K562 (cell line): ENCODE measurements around the gene CRABP2. TPM values are rescaled to one million over a fixed set of nuclear protein-coding genes. Genes with fewer than 3 reads are reported as not detected.

Experiments used
- ATAC-seq: fragments of 200-7000 bp; cut with Tn5 transposase; 3 replicates; pipeline ENCODE4 v1.9.1; 2020; ENCODE audit warnings: moderate library complexity
- BruUV-seq: library from RNA; stranded (reverse); fragments of 400-500 nt; replicated peaks from 2 replicates; lab custom pipeline; 2021; lab: Mats Ljungman, UMichigan
- CTCF ChIA-PET: fragments of 300-600 bp; formaldehyde crosslinking; extraction: SDS; loops from one replicate; lab custom pipeline; 2021; ENCODE audit warnings: low intra/inter-chr PET ratio; lab: Yijun Ruan, JAX
- POLR2A ChIA-PET: fragments of 300-600, 350-650 bp; sonication (Branson Sonifier 250); formaldehyde crosslinking; extraction: SDS; loops from one replicate; lab custom pipeline; 2021; ENCODE audit warnings: antibody characterized with exemption, inconsistent platforms; lab: Yijun Ruan, JAX
- DNase-seq, 4 experiments: peaks; one replicate each; pipeline versions ENCODE4 v3.0.0 to v3.0.0-alpha.2; 2011 to 2018; ENCODE audit warnings: low spot score in 3 of 4, mixed read lengths in 3 of 4; ENCODE audit errors: extremely low read depth in 1 of 4
- FAIRE-seq: peaks from 2 replicates; lab custom pipeline; 2011; peaks lifted over from hg19 to GRCh38; lab: Jason Lieb, UNC
- H2AFZ ChIP-seq: 2 replicates; pipeline ENCODE4 v1.6.0; 2011; ENCODE audit warnings: low read depth, low read length, control low read depth, inconsistent platforms
- H3K27ac ChIP-seq: fragments of 200-600 bp; 3 replicates; pipeline ENCODE4 v1.8.0; 2011; ENCODE audit warnings: low read depth, mild to moderate bottlenecking, control low read depth, inconsistent platforms, low read length, moderate library complexity, mixed read lengths; ENCODE audit errors: extremely low read depth
- H3K27me3 ChIP-seq, 2 experiments: fragments of 300-600 bp in 1 of 2; 2 replicates in 1 of 2; 3 replicates in 1 of 2; pipeline versions ENCODE4 v1.6.0 to v1.8.0; 2011; ENCODE audit warnings: inconsistent platforms in 2 of 2, low read length in 2 of 2, mild to moderate bottlenecking in 1 of 2, mixed read lengths in 1 of 2, moderate library complexity in 1 of 2; ENCODE audit not compliant: control insufficient read depth in 2 of 2, insufficient read depth in 2 of 2
- H3K36me3 ChIP-seq: fragments of 300-600 bp; 3 replicates; pipeline ENCODE4 v1.8.0; 2011; ENCODE audit warnings: mild to moderate bottlenecking, low read length, inconsistent platforms; ENCODE audit not compliant: control insufficient read depth, insufficient read depth
- H3K4me1 ChIP-seq, 2 experiments: fragments of 200-600 bp in 1 of 2; replicated peaks in 1 of 2; 2 replicates in 1 of 2; 3 replicates in 1 of 2; pipeline versions ENCODE4 v1.5.1 to v1.8.0; 2011; ENCODE audit warnings: inconsistent platforms in 2 of 2, low read length in 2 of 2, mild to moderate bottlenecking in 1 of 2, mixed read lengths in 1 of 2, moderate library complexity in 1 of 2; ENCODE audit not compliant: control insufficient read depth in 2 of 2, insufficient read depth in 2 of 2
- H3K4me2 ChIP-seq: 2 replicates; pipeline ENCODE4 v1.6.1; 2011; ENCODE audit warnings: low read length, control low read depth, inconsistent platforms, mixed read lengths; ENCODE audit not compliant: insufficient read depth
- H3K4me3 ChIP-seq: fragments of 200-600 bp; sonication (generic), shearing (Covaris generic); 2 replicates; pipeline ENCODE4 v1.5.1; 2016; ENCODE audit warnings: control low read depth, inconsistent platforms
- H3K79me2 ChIP-seq: fragments of 200-600 bp; 3 replicates; pipeline ENCODE4 v1.8.0; 2011; ENCODE audit warnings: low read length, inconsistent platforms; ENCODE audit not compliant: control insufficient read depth, insufficient read depth
- H3K9ac ChIP-seq, 2 experiments: 2 replicates each; pipeline versions ENCODE4 v1.6.0 to v1.6.1; 2011; ENCODE audit warnings: low read depth in 2 of 2, low read length in 2 of 2, control low read depth in 1 of 2, inconsistent platforms in 1 of 2, mild to moderate bottlenecking in 1 of 2, mixed read lengths in 1 of 2; ENCODE audit not compliant: insufficient read depth in 1 of 2
- H3K9me1 ChIP-seq: one replicate; pipeline ENCODE4 v1.6.0; 2011; ENCODE audit warnings: inconsistent platforms, mild to moderate bottlenecking, low read length, moderate library complexity; ENCODE audit not compliant: control insufficient read depth, insufficient read depth
- H3K9me3 ChIP-seq: replicated peaks from 2 replicates; pipeline ENCODE4 v1.5.1; 2011; ENCODE audit warnings: low read depth, low read length, inconsistent platforms; ENCODE audit not compliant: control insufficient read depth, insufficient read depth
- H4K20me1 ChIP-seq: replicated peaks from 2 replicates; pipeline ENCODE4 v1.6.1; 2011; ENCODE audit warnings: low read length, inconsistent platforms, mixed read lengths; ENCODE audit not compliant: control insufficient read depth, insufficient read depth
- BRD9 ChIP-seq: fragments of 450-650 bp; IDR thresholded peaks from 2 replicates; pipeline ENCODE4 v1.6.1; 2018; ENCODE audit warnings: low read depth; ENCODE audit not compliant: partially characterized antibody
- BRF2 ChIP-seq: IDR thresholded peaks from 3 replicates; pipeline ENCODE4 v1.6.1; 2011; ENCODE audit warnings: borderline replicate concordance, mild to moderate bottlenecking; ENCODE audit not compliant: insufficient read length, insufficient read depth
- EGR1 ChIP-seq: fragments of 450-650 bp; conservative IDR thresholded peaks from 2 replicates; pipeline ENCODE4 v1.6.1; 2017; ENCODE audit warnings: mild to moderate bottlenecking
- ESRRA ChIP-seq: fragments of 450-650 bp; IDR thresholded peaks from 2 replicates; pipeline ENCODE4 v1.6.1; 2014; ENCODE audit warnings: low read depth, mild to moderate bottlenecking, moderate library complexity, borderline replicate concordance
- FIP1L1 ChIP-seq: fragments of 200-400 bp; formaldehyde crosslinking; IDR thresholded peaks from 2 replicates; pipeline ENCODE4 v1.6.1; 2018; ENCODE audit warnings: mild to moderate bottlenecking, low read depth, low read length; ENCODE audit not compliant: poor library complexity, severe bottlenecking
- GABPB1 ChIP-seq: sonication (generic); formaldehyde crosslinking; IDR thresholded peaks from 2 replicates; pipeline ENCODE4 v1.8.0; 2022; ENCODE audit warnings: mild to moderate bottlenecking, missing genetic modification reagents
- HDGF ChIP-seq: fragments of 450-650 bp; IDR thresholded peaks from 2 replicates; pipeline ENCODE4 v1.6.1; 2016
- PHF21A ChIP-seq: fragments of 450-650 bp; IDR thresholded peaks from 2 replicates; pipeline ENCODE4 v1.6.1; 2017; ENCODE audit warnings: low read depth, borderline replicate concordance
- POLR2H ChIP-seq: IDR thresholded peaks from 2 replicates; pipeline ENCODE4 v1.6.1; 2016; ENCODE audit warnings: missing genetic modification characterization, low read depth, mild to moderate bottlenecking, control low read depth, missing compliant biosample characterization, moderate library complexity
- SAP30 ChIP-seq: fragments of 200-600 bp; sonication (generic); IDR thresholded peaks from 2 replicates; pipeline ENCODE4 v1.6.1; 2012; ENCODE audit warnings: borderline replicate concordance, low read depth, mild to moderate bottlenecking, moderate library complexity, low read length, control low read depth, inconsistent platforms; ENCODE audit not compliant: insufficient read depth, poor library complexity, severe bottlenecking
- SPI1 ChIP-seq: IDR thresholded peaks from 2 replicates; pipeline ENCODE4 v1.6.1; 2011; ENCODE audit warnings: low read depth, low read length, control low read depth, borderline replicate concordance
- TCF7 ChIP-seq: sonication (generic); IDR thresholded peaks from 2 replicates; pipeline ENCODE4 v1.6.1; 2016; ENCODE audit warnings: antibody characterized with exemption, borderline replicate concordance
- ZBED1 ChIP-seq: IDR thresholded peaks from 2 replicates; pipeline ENCODE4 v1.6.1; 2014
- ZNF3 ChIP-seq: fragments of 250-450 bp; sonication (Bioruptor Pico); IDR thresholded peaks from 2 replicates; pipeline ENCODE4 v1.5.0; 2021; ENCODE audit warnings: mild to moderate bottlenecking, moderate library complexity
- ZNF561 ChIP-seq: fragments of 450-650 bp; formaldehyde crosslinking; conservative IDR thresholded peaks from 2 replicates; pipeline ENCODE4 v1.4.0; 2020; ENCODE audit warnings: mild to moderate bottlenecking, moderate library complexity
- ZNF764 ChIP-seq: fragments of 250-450 bp; sonication (Bioruptor Pico); IDR thresholded peaks from 2 replicates; pipeline ENCODE4 v1.4.0; 2020; ENCODE audit warnings: low read depth, mild to moderate bottlenecking, moderate library complexity
- WGBS: fragments of 100-300 bp; shearing (Covaris generic); methylation state at CpG from one replicate; pipeline ENCODE4 v1.1.6; 2016; ENCODE audit warnings: low coverage, mixed read lengths; ENCODE audit not compliant: insufficient coverage; ENCODE audit errors: missing lambda C conversion rate; 5-methylcytosine and 5-hydroxymethylcytosine counted together
- in situ Hi-C: fragments of 300-500 bp; cut with MboI; formaldehyde crosslinking; loops from 4 replicates; pipeline ENCODE4 v1.15.0; 2018; ENCODE audit warnings: inconsistent platforms, mixed read lengths
- intact Hi-C: fragments of 100-400 bp; cut with micrococcal nuclease; formaldehyde crosslinking; loops from 2 replicates; pipeline ENCODE4 v1.14.2; 2022
- polyA plus RNA-seq, 8 experiments: library from polyadenylated mRNA; depleted of rRNA in 4 of 8; stranded (reverse) in 5 of 8; unstranded in 3 of 8; fragments of >200 nt; fragmentation: Nextera tagmentation in 2 of 8; fragmentation: Illumina TruSeq in 1 of 8; extraction: Ambion mirVana in 2 of 8; extraction: Trizol in 1 of 8; gene quantifications; 2 replicates each; pipeline versions ENCODE4 v1.2.1 to v1.2.3, GENCODE V29; 2011 to 2014; ENCODE audit warnings: inconsistent platforms in 1 of 8, missing spikeins in 1 of 8
- total RNA-seq, 7 experiments: library from RNA; depleted of rRNA in 6 of 7; stranded (reverse); fragments of >200 nt in 6 of 7; fragmentation: Illumina TruSeq in 2 of 7; extraction: Trizol in 2 of 7; gene quantifications; 2 replicates each; pipeline versions ENCODE4 v1.2.1 to v1.2.3, GENCODE V29; 2011 to 2021; ENCODE audit warnings: low replicate concordance in 1 of 7

CRABP2 gene
- total and polyA plus RNA-seq, 9 of the 15 experiments (the other 6 are each of a cell fraction or from before 2014, with no cell fraction given): 0.30 to 2.5 (median 0.82) TPM

- peaks cover 28 to 74% of the 10 kb centered on the region in 2 experiments for H3K4me1 ChIP-seq
- ChIA-PET POLR2A (interaction anchor here (0.7 kb wide), 1 partner anchor 74 kb away, joined by 3 read pairs; no protein-coding TSS in a partner anchor), CTCF (no interaction called here)
- no peaks in the 10 kb centered on the region for H3K36me3 ChIP-seq
- in situ Hi-C loops (no loop called here), intact Hi-C loops (no loop called here)
- no peaks in the 10 kb centered on the region for H3K9me1 ChIP-seq
- TF ChIP-seq TCF7 (no peak), SAP30 (no peak), EGR1 (no peak)
- no peak overlapping the region for H2AFZ ChIP-seq
- no TSS peak for BruUV-seq
- no peaks in the 10 kb centered on the region for H3K9me3 ChIP-seq
- ATAC-seq (no peak), DNase-seq (no peak), FAIRE-seq (no peak)
- no peaks in the 10 kb centered on the region for H3K27me3 ChIP-seq
- peak overlapping the region in 1 of 2 experiments; percentile 84; a peak in 2 of 4 replicates for H3K9ac ChIP-seq
- no peaks in the 10 kb centered on the region for H3K79me2 ChIP-seq
- H3K27ac ChIP-seq: no peak overlapping the region
- WGBS: 58% methylated on average over 4 of the region's 9 CpGs
- H3K4me3 ChIP-seq: no peak overlapping the region
- H3K4me2 ChIP-seq: no peak overlapping the region
- H4K20me1 ChIP-seq: no peaks in the 10 kb centered on the region
Observed at GRCh38 chr1:156667968-156668709, 37.2 kb downstream of the CRABP2 start.

- no peak overlapping the region for H3K4me3 ChIP-seq
- no peak overlapping the region for H2AFZ ChIP-seq
- H3K9ac ChIP-seq: peak overlapping the region in 1 of 2 experiments; percentile 84; a peak in 2 of 4 replicates
- no peaks in the 10 kb centered on the region for H3K9me1 ChIP-seq
- no TSS peak for BruUV-seq
- H3K4me1 ChIP-seq: peaks cover 33 to 75% of the 10 kb centered on the region in 2 experiments
- H3K4me2 ChIP-seq: no peak overlapping the region
- no peak for FAIRE-seq
- POLR2A ChIA-PET: no interaction called here
- H3K27me3 ChIP-seq: no peaks in the 10 kb centered on the region
- H3K27ac ChIP-seq: no peak overlapping the region; the same call in 2 of the 3 replicates
- DNase-seq: no peak
- intact Hi-C loops (no loop called here), in situ Hi-C loops (no loop called here)
- H4K20me1 ChIP-seq: no peaks in the 10 kb centered on the region
- no peaks in the 10 kb centered on the region for H3K36me3 ChIP-seq
- peaks cover 2% of the 10 kb centered on the region; the same call in 1 of the 3 replicates for H3K79me2 ChIP-seq
- CTCF ChIA-PET: no interaction called here
- no peaks in the 10 kb centered on the region for H3K9me3 ChIP-seq
- WGBS: 82% methylated on average over 5 of the region's 5 CpGs
- no peak for ATAC-seq
- no peak for TF ChIP-seq ESRRA
- TF ChIP-seq ZNF764 (CRISPR knock-in tag): no peak
- TF ChIP-seq SPI1: no peak
- TF ChIP-seq GABPB1 (CRISPR knock-in tag): no peak
- TF ChIP-seq ZBED1: no peak
- no peak for TF ChIP-seq FIP1L1
- TF ChIP-seq PHF21A: no peak
- TF ChIP-seq POLR2H (tag): no peak
- no peak for TF ChIP-seq BRD9
- TF ChIP-seq ZNF561 (CRISPR knock-in tag): no peak
- TF ChIP-seq BRF2: no peak
- no peak for TF ChIP-seq HDGF
- no peak for TF ChIP-seq ZNF3 (CRISPR knock-in tag)
Observed at GRCh38 chr1:156667610-156667967, 37.8 kb downstream of the CRABP2 start.
